ENCODE data around the gene FXN.

DNA sequence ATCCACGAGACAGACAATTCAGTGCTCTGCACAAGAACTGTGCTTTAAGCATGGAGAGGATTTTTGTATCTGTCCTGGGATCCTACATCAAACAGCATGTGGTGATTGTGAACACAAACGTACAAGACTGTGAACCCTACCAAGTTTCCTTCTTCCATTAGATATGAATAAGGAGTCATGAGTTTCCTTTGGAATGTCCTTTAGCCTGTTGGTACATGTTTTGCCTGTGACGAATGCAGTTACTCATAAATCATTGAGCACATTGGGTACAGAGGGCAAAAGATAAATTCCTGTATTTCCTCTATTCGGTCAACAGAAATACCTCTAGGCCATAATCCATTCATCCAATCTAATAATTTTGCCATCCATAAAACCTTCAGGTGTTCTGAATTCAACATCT is 61.5 kb downstream of the FXN start:
- TF ChIP-seq, protein P1, sequence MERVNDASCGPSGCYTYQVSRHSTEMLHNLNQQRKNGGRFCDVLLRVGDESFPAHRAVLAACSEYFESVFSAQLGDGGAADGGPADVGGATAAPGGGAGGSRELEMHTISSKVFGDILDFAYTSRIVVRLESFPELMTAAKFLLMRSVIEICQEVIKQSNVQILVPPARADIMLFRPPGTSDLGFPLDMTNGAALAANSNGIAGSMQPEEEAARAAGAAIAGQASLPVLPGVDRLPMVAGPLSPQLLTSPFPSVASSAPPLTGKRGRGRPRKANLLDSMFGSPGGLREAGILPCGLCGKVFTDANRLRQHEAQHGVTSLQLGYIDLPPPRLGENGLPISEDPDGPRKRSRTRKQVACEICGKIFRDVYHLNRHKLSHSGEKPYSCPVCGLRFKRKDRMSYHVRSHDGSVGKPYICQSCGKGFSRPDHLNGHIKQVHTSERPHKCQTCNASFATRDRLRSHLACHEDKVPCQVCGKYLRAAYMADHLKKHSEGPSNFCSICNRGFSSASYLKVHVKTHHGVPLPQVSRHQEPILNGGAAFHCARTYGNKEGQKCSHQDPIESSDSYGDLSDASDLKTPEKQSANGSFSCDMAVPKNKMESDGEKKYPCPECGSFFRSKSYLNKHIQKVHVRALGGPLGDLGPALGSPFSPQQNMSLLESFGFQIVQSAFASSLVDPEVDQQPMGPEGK (CRISPR knock-in tag; IDR thresholded peaks at IDR 0.05; ENCODE audit: borderline replicate concordance), result no peak
- TF ChIP-seq RARB (CRISPR knock-in tag; IDR thresholded peaks at IDR 0.05) (no peak), ARNTL (CRISPR knock-in tag; IDR thresholded peaks at IDR 0.05; ENCODE audit: borderline replicate concordance, low read depth) (no peak), ZFP3 (CRISPR knock-in tag; IDR thresholded peaks at IDR 0.05) (no peak), ZFP30 (CRISPR knock-in tag; IDR thresholded peaks at IDR 0.05) (no peak), ZC3H10 (CRISPR knock-in tag; IDR thresholded peaks at IDR 0.05) (no peak), CSDC2 (CRISPR knock-in tag; IDR thresholded peaks at IDR 0.05) (no peak), ZNF565 (CRISPR knock-in tag; conservative IDR thresholded peaks at IDR 0.05; ENCODE audit: low read depth) (no peak), OSR1 (CRISPR knock-in tag; IDR thresholded peaks at IDR 0.05) (no peak), SNAI2 (CRISPR knock-in tag; IDR thresholded peaks at IDR 0.05) (no peak), ESRRG (CRISPR knock-in tag; IDR thresholded peaks at IDR 0.05) (no peak), BACH2 (CRISPR knock-in tag; IDR thresholded peaks at IDR 0.05; ENCODE audit: borderline replicate concordance) (no peak)
- TF ChIP-seq, protein P2, sequence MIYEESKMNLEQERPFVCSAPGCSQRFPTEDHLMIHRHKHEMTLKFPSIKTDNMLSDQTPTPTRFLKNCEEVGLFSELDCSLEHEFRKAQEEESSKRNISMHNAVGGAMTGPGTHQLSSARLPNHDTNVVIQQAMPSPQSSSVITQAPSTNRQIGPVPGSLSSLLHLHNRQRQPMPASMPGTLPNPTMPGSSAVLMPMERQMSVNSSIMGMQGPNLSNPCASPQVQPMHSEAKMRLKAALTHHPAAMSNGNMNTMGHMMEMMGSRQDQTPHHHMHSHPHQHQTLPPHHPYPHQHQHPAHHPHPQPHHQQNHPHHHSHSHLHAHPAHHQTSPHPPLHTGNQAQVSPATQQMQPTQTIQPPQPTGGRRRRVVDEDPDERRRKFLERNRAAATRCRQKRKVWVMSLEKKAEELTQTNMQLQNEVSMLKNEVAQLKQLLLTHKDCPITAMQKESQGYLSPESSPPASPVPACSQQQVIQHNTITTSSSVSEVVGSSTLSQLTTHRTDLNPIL (CRISPR knock-in tag; IDR thresholded peaks at IDR 0.05; ENCODE audit: low read depth), result no peak

Measured in SK-N-SH treated with all-trans-retinoic acid at 6 μM for 48 hours (cell line).